Astrocyte (in vitro differentiated cells and primary cell): ENCODE measurements around the gene STAT1.

Source experiments
- EZH2 ChIP-seq: IDR thresholded peaks from 2 replicates; pipeline ENCODE4 v1.6.1; 2012; ENCODE audit warnings: mild to moderate bottlenecking, low read length, inconsistent platforms; ENCODE audit not compliant: insufficient read depth
- TF ChIP-seq, protein P1 (sequence below): IDR thresholded peaks from 2 replicates; pipeline ENCODE4 v1.5.1; 2011; ENCODE audit warnings: low read depth, mild to moderate bottlenecking, inconsistent platforms, low read length, moderate library complexity; ENCODE audit not compliant: insufficient read depth

- TF ChIP-seq, protein P1, sequence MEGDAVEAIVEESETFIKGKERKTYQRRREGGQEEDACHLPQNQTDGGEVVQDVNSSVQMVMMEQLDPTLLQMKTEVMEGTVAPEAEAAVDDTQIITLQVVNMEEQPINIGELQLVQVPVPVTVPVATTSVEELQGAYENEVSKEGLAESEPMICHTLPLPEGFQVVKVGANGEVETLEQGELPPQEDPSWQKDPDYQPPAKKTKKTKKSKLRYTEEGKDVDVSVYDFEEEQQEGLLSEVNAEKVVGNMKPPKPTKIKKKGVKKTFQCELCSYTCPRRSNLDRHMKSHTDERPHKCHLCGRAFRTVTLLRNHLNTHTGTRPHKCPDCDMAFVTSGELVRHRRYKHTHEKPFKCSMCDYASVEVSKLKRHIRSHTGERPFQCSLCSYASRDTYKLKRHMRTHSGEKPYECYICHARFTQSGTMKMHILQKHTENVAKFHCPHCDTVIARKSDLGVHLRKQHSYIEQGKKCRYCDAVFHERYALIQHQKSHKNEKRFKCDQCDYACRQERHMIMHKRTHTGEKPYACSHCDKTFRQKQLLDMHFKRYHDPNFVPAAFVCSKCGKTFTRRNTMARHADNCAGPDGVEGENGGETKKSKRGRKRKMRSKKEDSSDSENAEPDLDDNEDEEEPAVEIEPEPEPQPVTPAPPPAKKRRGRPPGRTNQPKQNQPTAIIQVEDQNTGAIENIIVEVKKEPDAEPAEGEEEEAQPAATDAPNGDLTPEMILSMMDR, result no peak
- no peak for TF ChIP-seq EZH2
These were observed 17.3 kb upstream of the STAT1 start for GRCh38 chr2:191031256-191031655.
